Rectal smooth muscle tissue (tissue), 1 donor: ENCODE results near the gene RASSF3.
"Not testable (repeated sequence)": the region's sequence is repeated elsewhere in the genome, so short reads cannot be mapped to it uniquely, and the experiment has no call there.

ENCODE experiments used
- H3K27ac ChIP-seq: one replicate; pipeline ENCODE4 v1.7.0; 2013; ENCODE audit warnings: low read depth, low read length, inconsistent platforms
- H3K27me3 ChIP-seq: one replicate; pipeline ENCODE4 v1.7.0; 2013; ENCODE audit warnings: low read length; ENCODE audit not compliant: control insufficient read depth, insufficient read depth
- H3K36me3 ChIP-seq: one replicate; pipeline ENCODE4 v1.7.0; 2013; ENCODE audit warnings: low read length; ENCODE audit not compliant: control insufficient read depth, insufficient read depth
- H3K4me1 ChIP-seq: one replicate; pipeline ENCODE4 v1.7.0; 2013; ENCODE audit warnings: low read length; ENCODE audit not compliant: control insufficient read depth, insufficient read depth
- H3K4me3 ChIP-seq: one replicate; pipeline ENCODE4 v1.7.0; 2013; ENCODE audit warnings: low read length
- H3K9ac ChIP-seq: one replicate; pipeline ENCODE4 v1.7.0; 2013; ENCODE audit warnings: low read length

Gene RASSF3

DNA sequence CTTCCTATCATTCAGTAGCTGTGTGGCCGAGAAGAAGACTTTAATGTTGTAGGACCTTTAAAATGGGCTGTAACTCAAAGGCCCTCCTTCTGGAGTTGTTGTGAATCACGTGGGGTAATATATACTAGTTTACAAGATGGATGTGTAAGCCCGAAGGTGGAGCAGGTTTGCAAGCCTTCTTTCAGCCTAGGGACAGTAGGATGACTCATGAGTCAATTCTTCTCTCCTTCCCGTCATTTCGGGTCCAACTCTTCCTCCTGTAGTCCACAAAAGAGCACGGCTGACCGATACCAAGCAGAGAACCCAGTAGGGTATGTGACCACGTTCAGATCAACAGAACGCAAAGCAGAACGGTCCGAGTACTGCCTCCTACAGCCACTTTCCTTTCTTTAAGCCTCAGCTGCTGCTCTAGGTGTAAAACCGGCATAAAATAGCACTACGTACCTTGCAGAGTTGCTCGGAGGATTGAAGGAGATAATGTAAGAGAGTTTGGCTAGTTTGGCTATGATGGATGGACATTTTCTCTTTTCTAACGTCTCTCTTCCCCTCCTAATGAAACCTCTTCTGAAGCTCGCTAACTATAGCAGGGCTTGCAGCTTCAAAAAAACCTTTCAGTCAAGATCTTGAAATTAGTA, 1.3 kb upstream of the RASSF3 start:
- H3K4me3 ChIP-seq = peak overlapping the region; percentile 79
- peak overlapping the region; percentile 84 for H3K27ac ChIP-seq
- peak overlapping the region; percentile 81 for H3K9ac ChIP-seq
- peaks cover 2% of the 10 kb centered on the region for H3K4me1 ChIP-seq
- H3K27me3 ChIP-seq = no peaks in the 10 kb centered on the region
- no peaks in the 10 kb centered on the region for H3K36me3 ChIP-seq

GRCh38 chr12:64609536-64610078, 688 bp upstream of the RASSF3 start:
- Histone ChIP-seq H3K4me1 (peaks cover 2% of the 10 kb centered on the region), H3K36me3 (no peaks in the 10 kb centered on the region), H3K9ac (no peak overlapping the region), H3K27ac (peak overlapping the region; percentile 84), H3K27me3 (no peaks in the 10 kb centered on the region), H3K4me3 (peak overlapping the region; percentile 79)

- H3K36me3 ChIP-seq = no peaks in the 10 kb centered on the region
- H3K27ac ChIP-seq = peak overlapping the region; percentile 92
- no peaks in the 10 kb centered on the region for H3K27me3 ChIP-seq
- H3K4me1 ChIP-seq = peaks cover 2% of the 10 kb centered on the region
- H3K4me3 ChIP-seq = peak overlapping the region; percentile 98
- peak overlapping the region; percentile 79 for H3K9ac ChIP-seq
Measured at GRCh38 chr12:64610660-64611340, 505 bp downstream of the RASSF3 start.

DNA sequence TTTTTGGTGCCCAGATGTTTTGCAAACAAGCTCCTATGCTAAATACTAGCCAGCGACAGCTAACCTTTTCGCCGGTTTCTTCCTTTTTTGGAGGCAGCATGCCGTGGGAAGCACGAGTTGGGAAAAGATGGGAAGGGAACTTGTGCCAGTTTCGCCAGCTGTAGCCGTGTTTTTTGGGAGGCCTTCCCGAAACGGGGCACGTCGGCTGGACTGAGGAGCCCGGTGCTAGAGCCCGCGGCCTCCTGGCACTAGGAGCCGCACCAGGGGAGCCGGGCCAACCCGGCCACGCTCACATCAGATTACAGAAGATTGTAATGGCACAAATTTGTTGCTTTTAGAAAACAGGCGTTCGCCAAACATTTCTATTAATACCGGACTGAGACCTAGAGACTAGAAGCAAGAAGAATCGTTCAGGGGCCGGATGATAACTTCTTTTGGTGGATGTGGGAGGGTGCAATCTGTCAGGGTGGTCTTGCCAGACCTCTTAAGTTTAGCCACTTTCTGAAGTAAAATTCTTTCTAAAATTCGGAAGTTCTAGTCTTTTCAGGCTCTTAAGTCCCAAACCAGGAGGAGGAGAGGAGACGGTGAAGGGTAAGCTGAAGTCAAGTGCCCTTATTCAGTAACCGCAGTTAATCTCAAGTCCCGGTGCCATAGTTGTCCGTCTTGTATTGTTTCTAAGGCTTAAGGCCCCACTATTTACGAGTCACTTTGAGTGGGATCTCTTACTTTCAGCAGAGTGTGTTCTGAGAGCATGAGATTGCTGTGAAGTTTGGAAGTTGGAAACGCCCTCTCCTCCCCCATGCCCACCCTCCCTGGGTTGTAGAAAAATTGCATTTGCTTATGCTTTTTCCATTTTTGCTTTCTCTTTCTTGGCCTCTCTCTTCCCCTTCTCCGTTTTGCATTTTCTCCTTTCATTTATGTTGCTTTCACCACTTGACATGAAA, 1.3 kb downstream of the RASSF3 start:
- H3K27ac ChIP-seq = peak overlapping the region; percentile 92
- peaks cover 6% of the 10 kb centered on the region for H3K4me1 ChIP-seq
- peak overlapping the region; percentile 98 for H3K4me3 ChIP-seq
- H3K36me3 ChIP-seq = no peaks in the 10 kb centered on the region
- no peaks in the 10 kb centered on the region for H3K27me3 ChIP-seq
- H3K9ac ChIP-seq = peak overlapping the region; percentile 79

GRCh38 chr12:64612843-64613242, 2.5 kb downstream of the RASSF3 start:
- Histone ChIP-seq H3K4me3 (no peak overlapping the region), H3K27me3 (no peaks in the 10 kb centered on the region), H3K36me3 (no peaks in the 10 kb centered on the region), H3K27ac (peak overlapping the region; percentile 28), H3K9ac (no peak overlapping the region), H3K4me1 (peaks cover 9% of the 10 kb centered on the region)

DNA sequence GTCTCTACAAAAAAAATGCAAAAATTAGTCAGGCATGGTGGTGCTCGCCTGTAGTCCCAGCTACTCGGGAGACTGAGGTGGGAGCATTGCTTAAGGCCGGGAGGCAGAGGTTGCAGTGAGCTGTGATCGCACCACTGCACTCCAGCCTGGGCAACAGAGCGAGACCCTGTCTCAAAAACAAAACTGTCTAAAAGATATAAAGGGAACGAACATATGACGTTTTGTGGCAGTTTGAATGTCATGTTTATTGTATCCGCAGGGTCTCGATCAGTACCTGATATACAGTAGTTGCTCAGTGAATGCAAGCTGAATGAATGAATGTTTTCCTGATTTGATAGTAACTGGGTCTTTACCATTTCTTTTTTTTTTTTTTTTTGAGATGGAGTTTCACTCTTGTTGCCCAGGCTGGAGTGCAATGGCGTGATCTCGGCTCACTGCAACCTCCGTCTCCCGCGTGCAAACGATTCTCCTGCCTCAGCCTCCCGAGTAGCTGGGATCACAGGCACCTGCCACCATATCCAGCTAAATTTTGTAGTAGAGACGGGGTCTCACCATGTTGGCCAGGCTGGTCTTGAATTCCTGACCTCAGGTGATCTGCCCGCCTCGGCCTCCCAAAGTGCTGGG, 3.6 kb downstream of the RASSF3 start:
- H3K4me3 ChIP-seq, H3K36me3 ChIP-seq, H3K4me1 ChIP-seq, H3K27me3 ChIP-seq, H3K9ac ChIP-seq: not testable (repeated sequence)
- H3K27ac ChIP-seq = peak overlapping the region; percentile 25

DNA sequence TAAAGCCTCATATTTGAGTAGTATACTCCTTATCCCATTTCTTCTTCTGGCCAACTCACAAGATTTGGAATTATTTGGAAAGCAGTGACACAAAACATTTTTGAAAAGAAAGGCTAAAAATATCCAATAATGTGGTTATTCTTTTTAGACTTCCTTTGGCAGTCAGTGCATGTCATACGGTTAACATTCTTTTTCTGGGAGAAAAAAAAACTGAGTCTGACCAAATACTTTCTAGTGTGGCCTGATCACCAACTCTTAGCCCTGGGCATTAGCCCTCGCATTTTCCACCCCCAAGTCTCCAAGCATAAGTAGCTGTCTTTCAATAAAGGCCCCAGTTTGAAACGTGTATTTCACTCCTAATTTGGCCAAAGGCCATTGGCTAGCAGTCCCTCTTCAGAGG, 5.9 kb downstream of the RASSF3 start:
- Histone ChIP-seq H3K4me1 (peaks cover 13% of the 10 kb centered on the region), H3K4me3 (no peak overlapping the region), H3K36me3 (no peaks in the 10 kb centered on the region), H3K27me3 (no peaks in the 10 kb centered on the region), H3K27ac (peak overlapping the region; percentile 57), H3K9ac (no peak overlapping the region)

DNA sequence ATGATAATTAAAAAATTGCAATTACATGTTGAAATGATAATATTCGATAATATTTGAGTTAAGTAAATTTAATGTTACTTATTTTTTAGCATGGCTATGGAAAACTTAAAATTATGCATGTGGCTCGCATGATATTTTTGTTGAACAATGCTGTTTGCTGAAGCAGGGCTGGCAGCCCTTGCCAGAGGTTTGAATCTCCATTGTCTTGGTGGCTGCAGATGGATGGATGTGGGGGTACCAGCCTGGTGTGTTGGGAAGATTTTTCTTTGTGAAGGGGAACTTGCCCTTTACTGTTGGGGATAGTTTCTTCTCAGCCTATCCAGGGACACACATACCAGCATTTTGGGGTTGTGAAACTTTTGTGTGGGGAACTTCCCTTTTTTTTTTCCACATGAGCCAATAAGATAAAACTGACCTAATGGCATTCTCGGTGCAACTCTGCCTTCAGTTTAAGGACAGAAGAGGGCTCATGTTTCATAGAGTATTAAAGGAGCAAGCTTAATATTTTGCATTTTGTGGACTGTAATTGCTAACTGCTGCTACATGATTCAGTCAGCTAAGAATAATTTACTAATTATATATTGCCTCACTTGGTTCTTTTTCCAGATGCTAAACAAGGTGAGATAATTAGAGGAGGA, 8.8 kb downstream of the RASSF3 start:
- Histone ChIP-seq H3K4me3 (no peak overlapping the region), H3K36me3 (no peaks in the 10 kb centered on the region), H3K4me1 (peaks cover 15% of the 10 kb centered on the region), H3K27ac (no peak overlapping the region), H3K9ac (no peak overlapping the region), H3K27me3 (no peaks in the 10 kb centered on the region)

- Histone ChIP-seq H3K4me3 (no peak overlapping the region), H3K4me1 (peaks cover 18% of the 10 kb centered on the region), H3K27ac (no peak overlapping the region), H3K36me3 (no peaks in the 10 kb centered on the region), H3K27me3 (no peaks in the 10 kb centered on the region), H3K9ac (no peak overlapping the region)
Measured at GRCh38 chr12:64621257-64621942, 11.1 kb downstream of the RASSF3 start.

GRCh38 chr12:64624035-64624434, 13.7 kb downstream of the RASSF3 start:
- H3K9ac ChIP-seq = no peak overlapping the region
- H3K27ac ChIP-seq = peak overlapping the region; percentile 70
- H3K4me3 ChIP-seq = no peak overlapping the region
- no peaks in the 10 kb centered on the region for H3K36me3 ChIP-seq
- H3K4me1 ChIP-seq = peaks cover 26% of the 10 kb centered on the region
- no peaks in the 10 kb centered on the region for H3K27me3 ChIP-seq
